PC-9 (cell line): ENCODE data around the gene MEIS2. TPM values are rescaled to one million over a fixed set of nuclear protein-coding genes. Genes with fewer than 3 reads are reported as not detected.

ENCODE experiments used
- BruUV-seq: library from RNA; stranded (reverse); fragments of 400-500 nt; replicated peaks from 2 replicates; lab custom pipeline; 2021; lab: Mats Ljungman, UMichigan
- CTCF ChIA-PET: fragments of 300-600 bp; sonication (Branson Sonifier 250); formaldehyde crosslinking; loops from one replicate; lab custom pipeline; 2022; ENCODE audit warnings: antibody characterized with exemption; lab: Charles Lee
- POLR2A ChIA-PET: fragments of 300-600 bp; sonication (Branson Sonifier 250); formaldehyde crosslinking; loops from one replicate; lab custom pipeline; 2022; ENCODE audit warnings: antibody characterized with exemption; ENCODE audit not compliant: unreplicated experiment; lab: Charles Lee
- DNase-seq, 2 experiments: peaks; one replicate each; pipeline versions ENCODE4 v3.0.0 to v3.0.0-alpha.2; 2015 to 2022; ENCODE audit warnings: mixed read lengths in 1 of 2
- H2AFZ ChIP-seq: fragments of 200-600 bp; sonication (generic); 2 replicates; pipeline ENCODE4 v1.8.1; 2017; ENCODE audit warnings: antibody characterized with exemption
- H3F3A ChIP-seq: fragments of 200-600 bp; sonication (generic); 2 replicates; pipeline ENCODE4 v1.8.1; 2017; ENCODE audit warnings: antibody characterized with exemption, mild to moderate bottlenecking, low read depth; ENCODE audit not compliant: insufficient read depth
- H3K27ac ChIP-seq: fragments of 200-600 bp; sonication (generic); 2 replicates; pipeline ENCODE4 v1.6.1; 2016; ENCODE audit warnings: mixed run types
- H3K27me3 ChIP-seq: fragments of 200-600 bp; sonication (generic); 2 replicates; pipeline ENCODE4 v1.6.1; 2016; ENCODE audit warnings: low read depth, mixed run types; ENCODE audit not compliant: insufficient read depth
- H3K36me3 ChIP-seq: fragments of 200-600 bp; sonication (generic); 2 replicates; pipeline ENCODE4 v1.6.1; 2016; ENCODE audit warnings: low read depth, mixed run types
- H3K4me1 ChIP-seq: fragments of 200-600 bp; sonication (generic); replicated peaks from 2 replicates; pipeline ENCODE4 v1.6.1; 2016; ENCODE audit warnings: mixed run types; ENCODE audit not compliant: insufficient read depth
- H3K4me2 ChIP-seq: fragments of 200-600 bp; sonication (generic); 2 replicates; pipeline ENCODE4 v1.6.1; 2017; ENCODE audit warnings: mixed run types
- H3K4me3 ChIP-seq: fragments of 200-600 bp; sonication (generic); 2 replicates; pipeline ENCODE4 v1.6.1; 2016; ENCODE audit warnings: mixed run types
- H3K79me2 ChIP-seq: fragments of 200-600 bp; sonication (generic); 2 replicates; pipeline ENCODE4 v1.6.1; 2017; ENCODE audit warnings: low read depth, mixed run types
- H3K9me2 ChIP-seq: fragments of 200-600 bp; sonication (generic); 2 replicates; pipeline ENCODE4 v1.8.1; 2017; ENCODE audit warnings: mild to moderate bottlenecking; ENCODE audit not compliant: insufficient read depth
- H3K9me3 ChIP-seq: fragments of 200-600 bp; sonication (generic); 2 replicates; pipeline ENCODE4 v1.8.1; 2016; ENCODE audit warnings: low read depth; ENCODE audit not compliant: insufficient read depth
- H4K20me1 ChIP-seq: fragments of 200-600 bp; sonication (generic); 2 replicates; pipeline ENCODE4 v1.8.1; 2017; ENCODE audit not compliant: insufficient read depth
- EZH2 ChIP-seq: fragments of 200-600 bp; sonication (generic); IDR thresholded peaks from 2 replicates; pipeline ENCODE4 v1.8.0; 2017; ENCODE audit warnings: antibody characterized with exemption, low read depth
- intact Hi-C: fragments of 100-400 bp; cut with micrococcal nuclease; formaldehyde crosslinking; loops from one replicate; pipeline ENCODE4 v1.10.0; 2022; ENCODE audit not compliant: unreplicated experiment
- microRNA-seq: library from miRNA; unstranded; fragments of <30 nt; microRNA quantifications from one replicate; pipeline ENCODE4 v1.2.0, GENCODE V29; 2021; ENCODE audit warnings: borderline number of aligned reads, borderline replicate concordance
- total RNA-seq: library from RNA; stranded (reverse); gene quantifications from 2 replicates; pipeline ENCODE4 v1.2.3, GENCODE V29; 2021
- TF ChIP-seq, protein P1 (sequence below): fragments of 200-600 bp; sonication (generic); conservative IDR thresholded peaks from 2 replicates; pipeline ENCODE4 v1.6.1; 2017; ENCODE audit warnings: mixed run types, antibody characterized with exemption, mild to moderate bottlenecking, moderate library complexity

Gene MEIS2
- total RNA-seq, 1 experiment from 2014 or later: 29.1 TPM

DNA sequence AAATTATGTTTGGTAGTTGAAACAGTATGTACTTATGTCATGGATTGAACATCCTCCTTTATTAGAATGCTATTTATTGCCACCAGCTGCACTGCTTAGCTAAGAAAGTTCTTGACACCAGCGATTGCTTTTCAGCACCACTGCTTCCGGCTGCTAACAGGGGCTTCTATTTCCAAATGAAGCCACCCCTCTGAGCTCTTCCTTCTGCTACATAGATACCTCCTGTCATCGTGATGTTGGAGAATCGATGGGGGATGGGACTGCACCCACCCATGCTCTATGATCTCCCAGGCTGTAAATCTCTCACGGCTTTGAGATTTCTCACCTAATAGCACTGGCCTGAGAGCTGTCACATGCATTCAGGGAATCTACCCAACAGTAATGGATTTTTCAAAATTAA is 259.2 kb downstream of the MEIS2 start:
- no peaks in the 10 kb centered on the region for H3K9me3 ChIP-seq
- intact Hi-C loops: no loop called here
- no peaks in the 10 kb centered on the region for H3F3A ChIP-seq
- no peaks in the 10 kb centered on the region for H3K27me3 ChIP-seq
- H3K4me1 ChIP-seq: 0 out of 2 replicates have a peak, but pooled peaks cover 9% of the 10 kb centered on the region
- H3K27ac ChIP-seq: no peak overlapping the region
- TF ChIP-seq, protein P1, sequence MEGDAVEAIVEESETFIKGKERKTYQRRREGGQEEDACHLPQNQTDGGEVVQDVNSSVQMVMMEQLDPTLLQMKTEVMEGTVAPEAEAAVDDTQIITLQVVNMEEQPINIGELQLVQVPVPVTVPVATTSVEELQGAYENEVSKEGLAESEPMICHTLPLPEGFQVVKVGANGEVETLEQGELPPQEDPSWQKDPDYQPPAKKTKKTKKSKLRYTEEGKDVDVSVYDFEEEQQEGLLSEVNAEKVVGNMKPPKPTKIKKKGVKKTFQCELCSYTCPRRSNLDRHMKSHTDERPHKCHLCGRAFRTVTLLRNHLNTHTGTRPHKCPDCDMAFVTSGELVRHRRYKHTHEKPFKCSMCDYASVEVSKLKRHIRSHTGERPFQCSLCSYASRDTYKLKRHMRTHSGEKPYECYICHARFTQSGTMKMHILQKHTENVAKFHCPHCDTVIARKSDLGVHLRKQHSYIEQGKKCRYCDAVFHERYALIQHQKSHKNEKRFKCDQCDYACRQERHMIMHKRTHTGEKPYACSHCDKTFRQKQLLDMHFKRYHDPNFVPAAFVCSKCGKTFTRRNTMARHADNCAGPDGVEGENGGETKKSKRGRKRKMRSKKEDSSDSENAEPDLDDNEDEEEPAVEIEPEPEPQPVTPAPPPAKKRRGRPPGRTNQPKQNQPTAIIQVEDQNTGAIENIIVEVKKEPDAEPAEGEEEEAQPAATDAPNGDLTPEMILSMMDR: no peak
- TF ChIP-seq EZH2: no peak
- no peaks in the 10 kb centered on the region for H3K79me2 ChIP-seq
- no peaks in the 10 kb centered on the region for H4K20me1 ChIP-seq
- H3K4me2 ChIP-seq: no peak overlapping the region
- H2AFZ ChIP-seq: no peak overlapping the region
- CTCF ChIA-PET: no interaction called here
- DNase-seq: no peak
- H3K9me2 ChIP-seq: no peaks in the 10 kb centered on the region
- H3K36me3 ChIP-seq: no peaks in the 10 kb centered on the region
- POLR2A ChIA-PET: no interaction called here
- BruUV-seq: no TSS peak
- H3K4me3 ChIP-seq: no peak overlapping the region

Small RNA genes lying within 50 kb of the gene (microRNA-seq; reads per million reads assigned to microRNA genes)
- not detected for gene MIR8063
